ENCODE data around the gene SEPTIN3. TPM values are rescaled to one million over a fixed set of nuclear protein-coding genes. Genes with fewer than 3 reads are reported as not detected.

SEPTIN3 gene, protein sequence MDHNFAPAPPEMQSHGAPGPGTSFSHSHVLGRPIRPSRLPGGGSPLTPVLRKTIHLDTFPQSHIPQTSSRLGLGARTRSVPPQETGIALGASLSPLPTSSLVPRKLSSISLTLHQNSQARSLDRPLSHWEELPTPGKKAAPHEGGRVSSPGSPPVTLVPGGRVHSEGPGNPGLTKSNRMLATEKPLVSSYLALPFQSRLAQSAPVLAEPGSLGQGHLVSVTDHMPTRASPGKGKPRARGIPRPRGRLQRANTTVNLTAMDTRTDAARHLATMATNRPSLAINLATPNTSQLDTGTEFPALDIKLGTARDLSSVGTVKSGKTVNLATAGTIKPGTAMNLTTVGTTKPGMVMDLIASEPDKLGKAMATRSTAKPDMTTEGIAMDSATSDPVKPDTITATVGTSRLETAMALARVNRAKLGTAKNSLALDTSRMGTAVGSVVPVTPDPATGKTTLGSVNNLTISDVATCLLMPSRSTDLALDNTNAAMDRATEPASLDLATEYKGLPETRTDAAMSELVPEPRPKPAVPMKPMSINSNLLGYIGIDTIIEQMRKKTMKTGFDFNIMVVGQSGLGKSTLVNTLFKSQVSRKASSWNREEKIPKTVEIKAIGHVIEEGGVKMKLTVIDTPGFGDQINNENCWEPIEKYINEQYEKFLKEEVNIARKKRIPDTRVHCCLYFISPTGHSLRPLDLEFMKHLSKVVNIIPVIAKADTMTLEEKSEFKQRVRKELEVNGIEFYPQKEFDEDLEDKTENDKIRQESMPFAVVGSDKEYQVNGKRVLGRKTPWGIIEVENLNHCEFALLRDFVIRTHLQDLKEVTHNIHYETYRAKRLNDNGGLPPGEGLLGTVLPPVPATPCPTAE
- 0.16 and 0.38 TPM in 2 replicates for total RNA-seq

DNA sequence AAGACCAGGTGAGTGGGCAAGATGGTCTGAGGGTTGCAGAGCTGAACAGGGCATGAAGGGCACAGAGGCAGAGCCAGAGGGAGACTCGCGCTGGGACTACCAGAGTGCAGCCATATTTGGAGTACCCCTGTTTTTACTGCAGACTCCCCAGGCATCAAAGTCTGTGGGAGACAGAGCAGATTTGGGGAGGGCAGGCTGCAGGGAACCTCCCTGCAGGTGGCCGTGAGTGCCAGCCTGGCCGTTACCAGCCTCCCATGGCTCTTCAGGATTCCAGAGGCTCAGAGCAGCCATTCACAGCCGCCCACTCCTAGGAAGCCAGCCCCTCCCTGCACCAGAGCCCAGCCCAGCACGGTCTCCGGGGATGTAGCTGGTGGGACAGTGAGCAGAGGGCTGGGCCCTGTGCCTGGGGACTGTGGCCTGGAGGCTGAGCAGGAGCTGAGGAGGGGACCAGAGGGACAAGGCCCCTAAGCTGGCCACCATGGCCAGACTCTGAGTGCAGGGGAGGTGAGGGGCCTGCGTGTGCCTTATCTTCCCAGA is at the start of gene SEPTIN3:
TSS of gene SEPTIN3 (plus strand) at position 334 of the 537 bp plus-strand sequence. CDS start 2,050 bp downstream, outside the sequence.

DNA sequence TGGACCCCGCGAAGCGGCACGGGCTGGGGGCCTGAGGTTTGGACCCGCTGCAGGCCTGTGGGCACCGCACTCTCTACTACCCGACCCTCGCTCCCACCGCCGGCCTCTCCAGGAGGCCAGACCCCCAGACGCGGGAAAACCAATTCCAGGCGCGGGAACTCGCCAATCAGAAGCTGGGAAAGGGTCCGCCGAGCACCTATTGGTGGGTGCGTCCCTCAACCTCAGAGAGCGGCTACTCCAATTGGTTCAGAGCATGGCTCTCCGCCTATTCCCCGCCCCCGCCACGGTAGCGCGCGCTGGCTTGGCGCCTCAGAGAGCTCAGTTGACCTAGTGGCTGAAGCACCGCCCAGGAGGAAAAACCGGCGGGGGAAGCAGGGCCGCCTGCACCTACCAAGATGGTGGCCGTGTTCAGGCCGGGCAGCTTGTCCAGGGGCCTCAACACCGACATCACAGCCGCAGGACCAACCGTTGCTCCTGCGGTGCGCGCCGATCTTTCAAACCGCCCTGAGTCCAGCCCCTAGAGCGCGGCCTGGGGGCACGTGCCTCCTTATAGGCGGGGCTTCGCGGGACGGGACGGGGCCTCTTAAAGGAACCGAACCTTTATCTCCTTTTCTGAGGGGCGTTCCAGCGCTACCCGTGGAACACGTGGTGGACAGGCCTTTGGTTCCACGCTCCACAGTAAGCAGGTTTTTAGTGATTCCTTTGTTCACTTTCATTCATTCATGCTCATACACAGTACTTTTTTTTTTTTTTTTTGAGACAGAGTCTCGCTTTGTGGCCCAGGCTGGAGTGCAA is 22.4 kb upstream of the SEPTIN3 start, which contains the start of gene CENPM:
TSS of gene CENPM (minus strand) at position 524 of the 795 bp plus-strand sequence. CDS start at position 448, 76 bp downstream.

DNA sequence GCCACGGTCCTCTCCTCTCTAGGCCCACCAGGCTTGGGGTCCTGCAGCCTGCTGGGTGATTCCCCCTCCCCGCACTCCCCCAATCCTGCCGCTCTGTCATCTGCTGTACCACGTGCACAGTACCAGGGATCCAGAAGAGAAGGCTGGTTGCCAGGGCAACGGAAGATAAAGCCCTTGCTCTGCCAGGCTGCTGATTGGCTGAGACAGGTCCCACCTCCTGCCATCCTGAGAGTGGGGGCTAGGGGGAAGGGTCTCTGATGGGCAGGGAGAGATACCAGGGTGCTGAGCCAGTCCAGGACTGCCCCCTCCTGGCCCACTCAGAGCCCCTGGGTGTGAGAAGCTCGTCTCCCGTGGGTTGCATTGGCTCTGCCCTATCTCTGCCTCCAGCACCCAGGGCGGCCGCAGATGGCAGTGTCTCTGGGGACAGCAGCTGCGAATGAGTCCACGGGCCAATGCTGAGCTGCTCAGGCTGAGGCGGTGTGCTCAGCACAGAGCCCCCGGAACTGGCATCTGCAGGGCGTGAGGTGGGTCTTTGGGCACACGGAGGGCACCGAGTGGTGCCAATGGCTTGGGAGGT is 17.3 kb upstream of the SEPTIN3 start, which contains the start of gene SMIM45:
TSS of gene SMIM45 (plus strand) at position 253 of the 577 bp plus-strand sequence.

DNA sequence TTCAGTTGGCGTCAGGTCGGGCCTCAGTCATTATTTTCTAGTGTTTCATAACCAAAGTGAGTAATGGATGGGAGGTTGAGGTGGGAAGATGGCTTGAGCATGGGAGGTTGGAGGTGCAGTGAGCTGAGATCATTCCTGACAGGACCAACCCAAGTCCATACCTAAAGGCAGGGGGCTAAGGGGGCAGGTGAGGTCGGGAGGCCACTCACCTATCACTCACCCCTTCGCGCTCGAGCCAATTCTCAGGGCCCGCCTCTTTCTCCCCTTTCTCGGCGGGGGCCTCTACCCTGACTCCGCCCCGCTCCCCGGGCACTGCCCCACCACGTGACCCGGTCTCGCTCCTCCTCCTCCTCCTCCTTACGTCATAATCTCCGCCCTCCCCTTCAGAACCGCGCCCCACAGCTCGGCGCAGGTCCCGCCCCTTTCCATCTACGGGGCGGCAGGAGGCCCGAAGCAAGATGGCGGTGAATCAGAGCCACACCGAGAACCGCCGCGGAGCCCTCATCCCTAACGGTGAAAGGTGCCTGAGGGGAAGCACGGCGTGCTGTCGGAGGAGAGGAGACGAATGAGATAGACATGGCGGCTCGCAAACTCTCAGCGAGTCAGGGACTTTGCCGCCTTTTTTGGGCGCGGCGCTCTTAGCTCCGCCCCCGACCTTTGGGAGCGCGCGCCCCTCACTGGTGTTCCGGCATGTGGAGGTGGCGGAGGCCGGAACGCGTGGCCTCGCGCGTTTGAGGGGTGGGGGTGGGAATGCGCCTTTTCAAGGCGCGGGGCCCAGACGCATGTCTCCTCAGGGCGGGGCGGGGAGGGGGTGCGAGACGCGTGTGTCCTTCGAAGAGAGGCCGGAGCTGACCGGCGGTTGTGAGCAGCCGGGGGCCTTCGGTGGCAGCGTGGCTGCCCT is 29.4 kb downstream of the SEPTIN3 start, which contains the start of gene WBP2NL:
TSS of gene WBP2NL (plus strand) at position 428 of the 901 bp plus-strand sequence. CDS start at position 459, 31 bp downstream.

Other genes starting within 250 kb of the SEPTIN3 start
- gene CCDC134, start 168.8 kb upstream of the SEPTIN3 start, total RNA-seq, result 7.0 and 15.3 TPM in 2 replicates
- 86.9 and 138 TPM in 2 replicates for gene SREBF2, start 136.3 kb upstream of the SEPTIN3 start, total RNA-seq
- gene SHISA8, start 54.4 kb upstream of the SEPTIN3 start, total RNA-seq, result not detected in 2 replicates
- gene TNFRSF13C, start 42.6 kb upstream of the SEPTIN3 start, total RNA-seq, result 0.16 and 0.25 TPM in 2 replicates
- 7.1 and 76.3 TPM in 2 replicates for gene CENPM, start 22.3 kb upstream of the SEPTIN3 start, total RNA-seq
- gene WBP2NL, start 29.3 kb downstream of the SEPTIN3 start, total RNA-seq, result 0.38 TPM in 1 of 2 replicates, not detected in the other
- 40.9 and 49.9 TPM in 2 replicates for gene NAGA, start 101.4 kb downstream of the SEPTIN3 start, total RNA-seq
- gene PHETA2, start 104.8 kb downstream of the SEPTIN3 start, total RNA-seq, result 12.5 and 14.3 TPM in 2 replicates
- gene SMDT1, start 110.3 kb downstream of the SEPTIN3 start, total RNA-seq, result 2.0 and 3.7 TPM in 2 replicates
- gene NDUFA6, start 121.3 kb downstream of the SEPTIN3 start, total RNA-seq, result 36.1 and 45.3 TPM in 2 replicates
- gene CYP2D6, start 161.4 kb downstream of the SEPTIN3 start, total RNA-seq, result 0.51 TPM in 1 of 2 replicates, not detected in the other